ENCODE measurements around the gene GPR15. TPM values are rescaled to one million over a fixed set of nuclear protein-coding genes. Genes with fewer than 3 reads are reported as not detected.
"Not testable (repeated sequence)": the region's sequence is repeated elsewhere in the genome, so short reads cannot be mapped to it uniquely, and the experiment has no call there.

GPR15 gene
- polyA plus RNA-seq, 1 donor from 2014 or later: not detected

GRCh38 chr3:98558100-98558827 lies 26.5 kb downstream of the GPR15 start:
- no peaks in the 10 kb centered on the region for H3K9me3 ChIP-seq (ENCODE audit: low read length)
- H3K9ac ChIP-seq (ENCODE audit: low read length): no peak overlapping the region
- H3K4me2 ChIP-seq (ENCODE audit: low read length): no peak overlapping the region
- no peaks in the 10 kb centered on the region for H3K27me3 ChIP-seq (ENCODE audit: insufficient read depth, low read depth, low read length)
- H3F3A ChIP-seq (ENCODE audit: insufficient read depth, low read length, poor library complexity, severe bottlenecking): no peaks in the 10 kb centered on the region
- TF ChIP-seq EP300 (conservative IDR thresholded peaks at IDR 0.05; ENCODE audit: poor library complexity, severe bottlenecking) (no peak), TAF1 (IDR thresholded peaks at IDR 0.05; ENCODE audit: low read depth) (no peak), POLR2AphosphoS5 (IDR thresholded peaks at IDR 0.05) (no peak), REST (IDR thresholded peaks at IDR 0.05; ENCODE audit: borderline replicate concordance) (no peak), SMC3 (conservative IDR thresholded peaks at IDR 0.05; ENCODE audit: poor library complexity) (no peak), MXI1 (conservative IDR thresholded peaks at IDR 0.05; ENCODE audit: poor library complexity, severe bottlenecking) (no peak), EZH2 (IDR thresholded peaks at IDR 0.05; ENCODE audit: borderline replicate concordance, insufficient read depth, low read length, poor library complexity, severe bottlenecking) (no peak), RAD21 (conservative IDR thresholded peaks at IDR 0.05) (no peak), CTCF (IDR thresholded peaks at IDR 0.05; ENCODE audit: poor library complexity, severe bottlenecking) (no peak)
- H3K27ac ChIP-seq (ENCODE audit: low read length): no peak overlapping the region
- no peaks in the 10 kb centered on the region for H3K36me3 ChIP-seq (ENCODE audit: insufficient read depth, low read length)
- no peaks in the 10 kb centered on the region for H3K79me2 ChIP-seq (replicated peaks; ENCODE audit: insufficient read depth, low read length)
- no peak overlapping the region for H2AFZ ChIP-seq (ENCODE audit: low read depth, low read length)
- no peak overlapping the region for H3K4me3 ChIP-seq (ENCODE audit: low read length)
- no peaks in the 10 kb centered on the region for H3K9me2 ChIP-seq (ENCODE audit: insufficient read depth, low read length)
- H4K20me1 ChIP-seq (ENCODE audit: insufficient read depth): no peaks in the 10 kb centered on the region

GRCh38 chr3:98559769-98560168 lies 28.0 kb downstream of the GPR15 start:
- not testable (repeated sequence) for H3F3A ChIP-seq (ENCODE audit: insufficient read depth, low read length, poor library complexity, severe bottlenecking); H3K27ac ChIP-seq (ENCODE audit: low read length); H3K9ac ChIP-seq (ENCODE audit: low read length); H3K27me3 ChIP-seq (ENCODE audit: insufficient read depth, low read depth, low read length); H3K36me3 ChIP-seq (ENCODE audit: insufficient read depth, low read length); H4K20me1 ChIP-seq (ENCODE audit: insufficient read depth); H3K9me3 ChIP-seq (ENCODE audit: low read length); H3K4me2 ChIP-seq (ENCODE audit: low read length); H2AFZ ChIP-seq (ENCODE audit: low read depth, low read length); H3K9me2 ChIP-seq (ENCODE audit: insufficient read depth, low read length); H3K79me2 ChIP-seq (replicated peaks; ENCODE audit: insufficient read depth, low read length); H3K4me3 ChIP-seq (ENCODE audit: low read length)
